ENCODE results near the gene GNAQ. TPM values are rescaled to one million over a fixed set of nuclear protein-coding genes. Genes with fewer than 3 reads are reported as not detected.

GNAQ gene
- total RNA-seq, 1 donor from 2014 or later, result 64.9 TPM

GRCh38 chr9:77917800-77918199, 113.8 kb downstream of the GNAQ start:
- TF ChIP-seq CTCF (IDR thresholded peaks at IDR 0.05; ENCODE audit: unreplicated experiment), result no peak
- Mint-ChIP-seq H3K27ac (peak overlapping the region; percentile 50), H3K27me3 (no peaks in the 10 kb centered on the region), H3K4me3 (ENCODE audit: low read depth) (no peak overlapping the region), H3K9me3 (ENCODE audit: low read depth) (no peaks in the 10 kb centered on the region), H3K36me3 (ENCODE audit: insufficient read depth) (peaks cover 23% of the 10 kb centered on the region), H3K4me1 (ENCODE audit: low read depth) (peaks cover 16% of the 10 kb centered on the region)
- DNase-seq (ENCODE audit: low spot score, unreplicated experiment), result no peak

GRCh38 chr9:77916820-77917219, 114.8 kb downstream of the GNAQ start:
- Mint-ChIP-seq H3K4me1 (ENCODE audit: low read depth) (peaks cover 16% of the 10 kb centered on the region), H3K27ac (no peak overlapping the region), H3K27me3 (no peaks in the 10 kb centered on the region), H3K9me3 (ENCODE audit: low read depth) (no peaks in the 10 kb centered on the region), H3K4me3 (ENCODE audit: low read depth) (no peak overlapping the region), H3K36me3 (ENCODE audit: insufficient read depth) (peaks cover 28% of the 10 kb centered on the region)
- TF ChIP-seq CTCF (IDR thresholded peaks at IDR 0.05; ENCODE audit: unreplicated experiment), result no peak
- DNase-seq (ENCODE audit: low spot score, unreplicated experiment), result no peak

GRCh38 chr9:77916410-77916819, 115.2 kb downstream of the GNAQ start:
- no peak overlapping the region for H3K4me3 Mint-ChIP-seq (ENCODE audit: low read depth)
- H3K36me3 Mint-ChIP-seq (ENCODE audit: insufficient read depth), result peaks cover 30% of the 10 kb centered on the region
- H3K27ac Mint-ChIP-seq, result no peak overlapping the region
- peaks cover 16% of the 10 kb centered on the region for H3K4me1 Mint-ChIP-seq (ENCODE audit: low read depth)
- no peaks in the 10 kb centered on the region for H3K27me3 Mint-ChIP-seq
- H3K9me3 Mint-ChIP-seq (ENCODE audit: low read depth), result no peaks in the 10 kb centered on the region
- DNase-seq (ENCODE audit: low spot score, unreplicated experiment), result no peak
- TF ChIP-seq CTCF (IDR thresholded peaks at IDR 0.05; ENCODE audit: unreplicated experiment), result no peak

- H3K36me3 Mint-ChIP-seq (ENCODE audit: insufficient read depth), result peaks cover 29% of the 10 kb centered on the region
- no peak for DNase-seq (ENCODE audit: low spot score, unreplicated experiment)
- peaks cover 16% of the 10 kb centered on the region for H3K4me1 Mint-ChIP-seq (ENCODE audit: low read depth)
- H3K27me3 Mint-ChIP-seq, result no peaks in the 10 kb centered on the region
- H3K4me3 Mint-ChIP-seq (ENCODE audit: low read depth), result no peak overlapping the region
- TF ChIP-seq CTCF (IDR thresholded peaks at IDR 0.05; ENCODE audit: unreplicated experiment), result no peak
- no peaks in the 10 kb centered on the region for H3K9me3 Mint-ChIP-seq (ENCODE audit: low read depth)
- no peak overlapping the region for H3K27ac Mint-ChIP-seq
Observed at GRCh38 chr9:77915744-77916143, 115.9 kb downstream of the GNAQ start.

- H3K27me3 Mint-ChIP-seq, result no peaks in the 10 kb centered on the region
- no peak for TF ChIP-seq CTCF (IDR thresholded peaks at IDR 0.05; ENCODE audit: unreplicated experiment)
- no peak overlapping the region for H3K27ac Mint-ChIP-seq
- H3K9me3 Mint-ChIP-seq (ENCODE audit: low read depth), result no peaks in the 10 kb centered on the region
- no peak overlapping the region for H3K4me3 Mint-ChIP-seq (ENCODE audit: low read depth)
- peaks cover 16% of the 10 kb centered on the region for H3K4me1 Mint-ChIP-seq (ENCODE audit: low read depth)
- peaks cover 15% of the 10 kb centered on the region for H3K36me3 Mint-ChIP-seq (ENCODE audit: insufficient read depth)
- DNase-seq (ENCODE audit: low spot score, unreplicated experiment), result no peak
Observed at GRCh38 chr9:77912895-77913693, 118.5 kb downstream of the GNAQ start.

Measured in progenitor cell of endocrine pancreas (in vitro differentiated cells).